Natural killer cell (primary cell): ENCODE data around the gene ATP2C1. TPM values are rescaled to one million over a fixed set of nuclear protein-coding genes. Genes with fewer than 3 reads are reported as not detected.

Experiments
- ATAC-seq, 3 donors: fragments of 150-1000 bp in 2 of 3; fragments of 200-7000 bp in 1 of 3; cut with Tn5 transposase; 1 replicate in 1 of 3; 2 replicates in 2 of 3; pipeline ENCODE4 v1.10.0; 2021; ENCODE audit warnings: mild to moderate bottlenecking in 2 of 3, moderate library complexity in 2 of 3
- DNase-seq, 2 donors: peaks; one replicate each; pipeline versions ENCODE4 v3.0.0 to v3.0.0-alpha.2; 2013 to 2021; ENCODE audit warnings: mixed read lengths in 1 of 2
- H3K27ac ChIP-seq: one replicate; pipeline ENCODE4 v1.5.1; 2013; ENCODE audit warnings: mild to moderate bottlenecking, low read length
- H3K27me3 ChIP-seq: one replicate; pipeline ENCODE4 v1.6.1; 2013; ENCODE audit warnings: low read length; ENCODE audit not compliant: control insufficient read depth, insufficient read depth
- H3K36me3 ChIP-seq: one replicate; pipeline ENCODE4 v1.6.1; 2013; ENCODE audit warnings: low read length; ENCODE audit not compliant: control insufficient read depth, insufficient read depth
- H3K4me1 ChIP-seq: one replicate; pipeline ENCODE4 v1.6.1; 2013; ENCODE audit warnings: low read length; ENCODE audit not compliant: control insufficient read depth, insufficient read depth
- H3K4me3 ChIP-seq: one replicate; pipeline ENCODE4 v1.5.1; 2013; ENCODE audit warnings: low read length
- H3K9me3 ChIP-seq: one replicate; pipeline ENCODE4 v1.6.1; 2013; ENCODE audit warnings: low read length; ENCODE audit not compliant: control insufficient read depth, insufficient read depth
- H3K27ac Mint-ChIP-seq, 2 donors: one replicate each; pipeline ENCODE4 v1.8.0; 2022; ENCODE audit warnings: mild to moderate bottlenecking in 2 of 2, mixed read lengths in 2 of 2, moderate library complexity in 1 of 2
- H3K27me3 Mint-ChIP-seq, 2 donors: one replicate each; pipeline ENCODE4 v1.8.0; 2022; ENCODE audit warnings: low read depth in 2 of 2, mixed read lengths in 2 of 2
- H3K36me3 Mint-ChIP-seq: one replicate; pipeline ENCODE4 v1.8.0; 2022; ENCODE audit warnings: mixed read lengths
- H3K4me1 Mint-ChIP-seq, 2 donors: one replicate each; pipeline ENCODE4 v1.8.0; 2022; ENCODE audit warnings: mixed read lengths in 2 of 2
- H3K4me3 Mint-ChIP-seq: one replicate; pipeline ENCODE4 v1.8.0; 2022; ENCODE audit warnings: mild to moderate bottlenecking, moderate library complexity, mixed read lengths
- H3K9me3 Mint-ChIP-seq, 2 donors: one replicate each; pipeline ENCODE4 v1.8.0; 2022; ENCODE audit warnings: mixed read lengths in 2 of 2
- CTCF ChIP-seq: fragments of 200-600 bp; IDR thresholded peaks from one replicate; pipeline ENCODE4 v1.8.0; 2022; ENCODE audit warnings: antibody characterized with exemption
- WGBS: methylation state at CpG from one replicate; pipeline ENCODE4 v1.1.7; 2013; ENCODE audit warnings: missing lambda C conversion rate; ENCODE audit not compliant: insufficient coverage; 5-methylcytosine and 5-hydroxymethylcytosine counted together
- intact Hi-C: fragments of 100-400 bp; cut with micrococcal nuclease; formaldehyde crosslinking; loops from one replicate; pipeline ENCODE4 v1.14.2; 2022
- total RNA-seq, 4 donors: library from RNA; stranded (reverse); fragments of 120-200 nt in 1 of 4; gene quantifications; one replicate each; pipeline versions ENCODE4 v1.2.3 to v1.2.4, GENCODE V29; 2013 to 2022

Gene ATP2C1
- total RNA-seq, 3 donors from 2014 or later (not counting 1 experiment from before 2014, with no cell fraction given): 58.8 to 72.9 (median 60.6) TPM

GRCh38 chr3:130955481-130955880 is 61.6 kb downstream of the ATP2C1 start:
- ATAC-seq (no peak), DNase-seq (no peak)
- H3K27me3 Mint-ChIP-seq: no peaks in the 10 kb centered on the region
- WGBS: 98% methylated on average over 4 of the region's 5 CpGs
- peaks cover 0 to under 1% of the 10 kb centered on the region in 2 donors for H3K4me1 Mint-ChIP-seq
- no peak overlapping the region for H3K27ac ChIP-seq
- H3K36me3 ChIP-seq: peaks cover 51% of the 10 kb centered on the region
- no peak for TF ChIP-seq CTCF
- H3K4me1 ChIP-seq: no peaks in the 10 kb centered on the region
- no peaks in the 10 kb centered on the region for H3K9me3 ChIP-seq
- no peak overlapping the region for H3K4me3 ChIP-seq
- H3K27ac Mint-ChIP-seq: no peak overlapping the region
- no peaks in the 10 kb centered on the region for H3K9me3 Mint-ChIP-seq
- H3K4me3 Mint-ChIP-seq: no peak overlapping the region
- peaks cover 26% of the 10 kb centered on the region for H3K36me3 Mint-ChIP-seq
- no peaks in the 10 kb centered on the region for H3K27me3 ChIP-seq
- intact Hi-C loops: no loop called here

DNA sequence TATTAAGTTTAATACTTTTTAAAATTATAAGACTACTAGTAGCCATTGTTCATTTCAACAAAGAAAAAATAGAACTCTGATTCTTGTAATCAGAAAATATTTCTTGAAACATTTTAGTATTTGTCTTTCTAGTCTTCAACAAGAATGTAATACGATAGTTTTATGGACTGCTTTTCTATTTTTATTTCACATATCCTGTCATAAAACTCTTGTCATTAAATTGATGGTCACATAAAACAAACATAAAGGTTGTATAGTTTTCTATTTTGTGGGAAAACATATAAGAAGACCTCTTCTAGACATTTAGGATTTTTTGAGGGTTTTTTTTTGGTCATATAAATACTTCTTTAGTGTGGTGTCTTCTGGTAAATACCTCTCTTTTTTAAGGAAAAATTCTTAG is 62.4 kb downstream of the ATP2C1 start:
- H3K4me1 ChIP-seq: no peaks in the 10 kb centered on the region
- Mint-ChIP-seq H3K27me3 (no peaks in the 10 kb centered on the region), H3K4me3 (no peak overlapping the region), H3K36me3 (peaks cover 30% of the 10 kb centered on the region), H3K4me1 (no peaks in the 10 kb centered on the region), H3K27ac (no peak overlapping the region), H3K9me3 (no peaks in the 10 kb centered on the region)
- WGBS: no CpG with 5 or more reads among the region's 1 CpG
- TF ChIP-seq CTCF: no peak
- intact Hi-C loops: no loop called here
- H3K27me3 ChIP-seq: no peaks in the 10 kb centered on the region
- DNase-seq (no peak), ATAC-seq (no peak)
- no peaks in the 10 kb centered on the region for H3K9me3 ChIP-seq
- no peak overlapping the region for H3K27ac ChIP-seq
- no peak overlapping the region for H3K4me3 ChIP-seq
- H3K36me3 ChIP-seq: peaks cover 55% of the 10 kb centered on the region

- intact Hi-C loops: no loop called here
- no peak for DNase-seq
These were observed 62.8 kb downstream of the ATP2C1 start for GRCh38 chr3:130956721-130957120.

More at GRCh38 chr3:130956721-130957120, 62.8 kb downstream of the ATP2C1 start:
- no peak overlapping the region for H3K4me3 ChIP-seq
- H3K27ac Mint-ChIP-seq: no peak overlapping the region
- H3K27ac ChIP-seq: no peak overlapping the region
- WGBS: 75% methylated on average over 1 of the region's 3 CpGs
- no peaks in the 10 kb centered on the region for H3K27me3 ChIP-seq
- H3K27me3 Mint-ChIP-seq: no peaks in the 10 kb centered on the region
- H3K36me3 ChIP-seq: peaks cover 55% of the 10 kb centered on the region
- H3K9me3 Mint-ChIP-seq: no peaks in the 10 kb centered on the region
- no peak for ATAC-seq
- H3K36me3 Mint-ChIP-seq: peaks cover 30% of the 10 kb centered on the region
- no peak overlapping the region for H3K4me3 Mint-ChIP-seq
- H3K4me1 ChIP-seq: no peaks in the 10 kb centered on the region
- no peaks in the 10 kb centered on the region for H3K4me1 Mint-ChIP-seq
- no peak for TF ChIP-seq CTCF
- no peaks in the 10 kb centered on the region for H3K9me3 ChIP-seq
